ENCODE data around the gene BCKDHB. TPM values are rescaled to one million over a fixed set of nuclear protein-coding genes. Genes with fewer than 3 reads are reported as not detected.
A peak's percentile ranks its signal among the peaks of the same experiment; 100 is the strongest.
"Not testable (repeated sequence)": the region's sequence is repeated elsewhere in the genome, so short reads cannot be mapped to it uniquely, and the experiment has no call there.

BCKDHB gene
- total RNA-seq (15.2 TPM), polyA plus RNA-seq (10 to 100 TPM; 17.4 to 28.7 (median 25.5) TPM)

DNA sequence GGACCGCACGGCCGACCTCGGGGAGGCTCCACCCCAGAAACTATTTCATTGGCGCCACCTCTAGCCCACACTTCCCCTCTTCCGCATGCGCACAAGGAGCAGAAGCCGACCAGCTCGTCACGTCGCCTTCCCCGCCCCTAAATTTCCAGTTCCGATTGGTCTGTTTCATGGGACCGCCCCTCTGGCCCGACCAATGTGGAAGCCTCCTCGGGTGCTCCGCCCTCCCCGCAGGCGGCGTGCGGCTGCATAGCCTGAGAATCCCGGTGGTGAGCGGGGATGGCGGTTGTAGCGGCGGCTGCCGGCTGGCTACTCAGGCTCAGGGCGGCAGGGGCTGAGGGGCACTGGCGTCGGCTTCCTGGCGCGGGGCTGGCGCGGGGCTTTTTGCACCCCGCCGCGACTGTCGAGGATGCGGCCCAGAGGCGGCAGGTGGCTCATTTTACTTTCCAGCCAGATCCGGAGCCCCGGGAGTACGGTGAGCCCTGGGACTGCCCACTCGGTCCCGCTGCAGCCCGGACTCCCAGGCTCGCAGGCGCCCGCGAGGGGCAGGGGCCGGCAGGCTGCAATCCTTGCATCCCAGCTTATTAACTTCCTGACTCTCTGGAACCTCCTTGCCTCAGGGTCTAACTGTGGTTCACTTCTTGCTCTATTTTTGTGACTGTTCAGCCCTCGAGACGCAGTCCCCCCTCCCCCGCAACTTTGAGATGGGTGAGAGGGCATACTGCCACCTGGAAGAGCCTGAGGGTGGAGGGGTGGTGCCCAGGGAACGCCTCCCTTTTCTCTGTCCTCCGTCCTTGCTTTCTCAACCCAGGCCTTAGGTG lies at the start of gene BCKDHB:
TSS of gene BCKDHB (plus strand) at position 254 of the 818 bp plus-strand sequence. CDS start at position 277, 23 bp downstream.
- Mint-ChIP-seq H3K9me3 (peaks cover 0 to 3% (median 0%) of the 10 kb centered on the region in 7 donors), H3K4me3 (peak within 1 kb of the TSS; percentile 86 to 99 (median 92)), H3K27me3 (peaks cover 13% of the 10 kb centered on the region), H3K27ac (peak within 1 kb of the TSS; percentile 82 to 88 (median 83)), H3K4me1 (peaks cover 10 to 35% (median 20%) of the 10 kb centered on the region in 4 donors), H3K36me3 (peaks cover 1% of the 10 kb centered on the region)
- Histone ChIP-seq H3K4me3 (ENCODE audit: low read depth, low read length) (peak within 1 kb of the TSS; percentile 88), H3K36me3 (ENCODE audit: control insufficient read depth, insufficient read depth, low read length) (no peaks in the 10 kb centered on the region), H3K27ac (ENCODE audit: insufficient read depth, low read length, poor library complexity, severe bottlenecking) (peak within 1 kb of the TSS; percentile 72), H3K4me1 (ENCODE audit: control insufficient read depth, insufficient read depth, low read length, poor library complexity, severe bottlenecking) (peaks cover 15% of the 10 kb centered on the region), H3K9me3 (ENCODE audit: control insufficient read depth in 2 of 2, low read length in 2 of 2) (no peaks in the 10 kb centered on the region), H3K27me3 (ENCODE audit: control insufficient read depth, insufficient read depth, low read length) (peaks cover 4% of the 10 kb centered on the region)
- DNase-seq (peak; percentile 98 to 99 (median 99)), ATAC-seq (ENCODE audit: low read depth in 2 of 2) (peak; percentile 97 to 98)

DNA sequence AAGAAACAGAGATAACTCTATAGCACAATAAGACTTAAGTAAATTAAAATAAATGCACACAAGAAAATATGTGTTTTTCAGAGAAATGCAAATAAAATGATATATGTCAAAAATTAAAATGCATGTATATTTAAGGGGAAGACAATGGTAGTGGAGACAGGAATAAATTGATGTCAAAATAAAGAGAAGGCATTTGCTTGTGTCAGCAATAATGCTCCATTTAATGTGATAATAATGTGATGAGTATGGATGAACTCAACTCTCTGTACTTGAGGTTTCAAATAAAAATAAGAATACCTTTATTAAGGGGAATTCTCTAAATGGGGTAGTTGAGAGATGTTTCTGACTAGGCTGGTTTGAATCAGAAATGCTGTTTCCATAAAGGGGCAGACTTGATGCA lies 45.7 kb upstream of the BCKDHB start:
- H3K4me3 Mint-ChIP-seq, result no peak overlapping the region
- DNase-seq (no peak), ATAC-seq (ENCODE audit: low read depth in 2 of 2) (no peak)
- Histone ChIP-seq H3K9me3 (ENCODE audit: control insufficient read depth in 2 of 2, low read length in 2 of 2) (no peaks in the 10 kb centered on the region), H3K27me3 (ENCODE audit: control insufficient read depth, insufficient read depth, low read length) (no peaks in the 10 kb centered on the region), H3K4me3 (ENCODE audit: low read depth, low read length) (no peak overlapping the region), H3K27ac (ENCODE audit: insufficient read depth, low read length, poor library complexity, severe bottlenecking) (no peak overlapping the region), H3K4me1 (ENCODE audit: control insufficient read depth, insufficient read depth, low read length, poor library complexity, severe bottlenecking) (no peaks in the 10 kb centered on the region), H3K36me3 (ENCODE audit: control insufficient read depth, insufficient read depth, low read length) (no peaks in the 10 kb centered on the region)
- no peaks in the 10 kb centered on the region for H3K36me3 Mint-ChIP-seq
- H3K27ac Mint-ChIP-seq, result no peak overlapping the region
- H3K9me3 Mint-ChIP-seq, result peaks cover 0 to 2% (median 0%) of the 10 kb centered on the region in 7 donors
- H3K4me1 Mint-ChIP-seq, result no peaks in the 10 kb centered on the region
- H3K27me3 Mint-ChIP-seq, result no peaks in the 10 kb centered on the region

DNA sequence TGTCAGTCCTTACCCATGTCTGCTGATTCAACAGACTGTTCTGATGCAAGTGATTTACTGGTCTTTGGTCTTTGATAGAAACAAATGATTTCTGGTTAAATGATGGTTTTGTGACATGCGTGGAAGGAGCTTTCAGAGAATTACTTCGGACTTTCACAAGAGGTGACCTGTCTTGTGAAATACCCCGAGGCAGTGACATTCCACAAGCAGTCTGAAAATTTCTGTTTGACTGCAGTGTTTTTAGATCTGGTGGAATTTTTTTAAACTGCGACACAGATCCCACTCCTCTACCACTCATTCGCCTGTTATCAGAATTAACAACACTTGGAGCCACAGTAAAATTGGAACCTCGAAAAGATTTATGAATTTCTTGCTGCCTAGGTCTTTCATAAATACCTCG lies 38.3 kb upstream of the BCKDHB start:
- peaks cover 12% of the 10 kb centered on the region for H3K27me3 Mint-ChIP-seq

DNA sequence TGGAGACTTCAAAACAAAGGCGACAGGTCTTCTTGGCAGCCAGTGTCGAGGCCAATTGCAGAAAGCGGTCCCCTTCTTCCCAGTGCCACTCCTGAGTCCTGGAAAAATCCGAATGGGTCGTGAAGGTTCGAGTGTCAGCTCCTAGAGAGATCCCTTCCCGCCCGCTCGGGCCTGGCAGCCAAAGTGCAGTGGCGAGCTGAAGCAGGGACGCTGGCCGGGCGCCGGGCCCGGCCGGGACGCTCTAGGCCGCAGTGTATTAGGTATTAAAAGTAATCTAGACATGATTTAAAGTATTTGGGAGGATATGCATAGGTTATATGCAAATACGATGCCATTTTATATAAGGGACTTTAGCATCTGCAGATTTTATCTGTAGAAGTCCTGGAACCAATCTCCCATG lies 36.0 kb upstream of the BCKDHB start:
- H3K4me1 Mint-ChIP-seq; H3K27ac Mint-ChIP-seq; H3K4me1 ChIP-seq (ENCODE audit: control insufficient read depth, insufficient read depth, low read length, poor library complexity, severe bottlenecking); H3K9me3 ChIP-seq (ENCODE audit: control insufficient read depth in 2 of 2, low read length in 2 of 2); H3K27ac ChIP-seq (ENCODE audit: insufficient read depth, low read length, poor library complexity, severe bottlenecking); H3K4me3 ChIP-seq (ENCODE audit: low read depth, low read length); H3K36me3 ChIP-seq (ENCODE audit: control insufficient read depth, insufficient read depth, low read length); H3K36me3 Mint-ChIP-seq; H3K27me3 ChIP-seq (ENCODE audit: control insufficient read depth, insufficient read depth, low read length); ATAC-seq (ENCODE audit: low read depth in 2 of 2); H3K4me3 Mint-ChIP-seq; DNase-seq: not testable (repeated sequence)
- Mint-ChIP-seq H3K27me3 (peaks cover 18% of the 10 kb centered on the region), H3K9me3 (peaks cover 0 to 11% (median 5%) of the 10 kb centered on the region in 7 donors)

More for the DNA sequence above, 38.3 kb upstream of the BCKDHB start:
- not testable (repeated sequence) for DNase-seq; H3K27ac ChIP-seq (ENCODE audit: insufficient read depth, low read length, poor library complexity, severe bottlenecking); ATAC-seq (ENCODE audit: low read depth in 2 of 2); H3K27ac Mint-ChIP-seq; H3K4me3 Mint-ChIP-seq; H3K27me3 ChIP-seq (ENCODE audit: control insufficient read depth, insufficient read depth, low read length); H3K36me3 ChIP-seq (ENCODE audit: control insufficient read depth, insufficient read depth, low read length); H3K4me1 Mint-ChIP-seq; H3K4me1 ChIP-seq (ENCODE audit: control insufficient read depth, insufficient read depth, low read length, poor library complexity, severe bottlenecking); H3K9me3 ChIP-seq (ENCODE audit: control insufficient read depth in 2 of 2, low read length in 2 of 2); H3K4me3 ChIP-seq (ENCODE audit: low read depth, low read length); H3K36me3 Mint-ChIP-seq; H3K9me3 Mint-ChIP-seq

DNA sequence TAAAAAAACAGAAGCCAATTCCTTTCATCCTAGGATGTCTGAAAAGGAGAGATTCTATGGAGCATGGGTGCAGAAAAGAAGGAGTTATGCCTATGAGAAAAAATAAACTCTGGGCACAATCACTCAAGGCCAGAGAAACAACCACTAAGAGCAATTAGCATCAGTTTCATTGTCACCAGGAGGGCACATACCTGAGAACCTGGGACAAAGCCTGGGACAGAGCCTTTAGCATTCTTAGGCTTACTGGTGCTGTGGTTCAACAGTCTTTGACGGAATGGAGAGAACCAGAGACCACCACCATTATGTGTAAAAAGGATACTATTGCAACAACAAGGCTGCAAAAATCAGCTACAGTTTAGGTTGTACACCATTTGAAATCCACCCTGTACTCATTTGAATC lies 29.4 kb upstream of the BCKDHB start:
- H3K4me3 ChIP-seq (ENCODE audit: low read depth, low read length), result no peak overlapping the region
- DNase-seq (no peak), ATAC-seq (ENCODE audit: low read depth in 2 of 2) (no peak)
- peaks cover 13% of the 10 kb centered on the region for H3K27me3 Mint-ChIP-seq
- no peaks in the 10 kb centered on the region for H3K4me1 ChIP-seq (ENCODE audit: control insufficient read depth, insufficient read depth, low read length, poor library complexity, severe bottlenecking)
- H3K36me3 ChIP-seq (ENCODE audit: control insufficient read depth, insufficient read depth, low read length), result no peaks in the 10 kb centered on the region
- H3K4me1 Mint-ChIP-seq, result no peaks in the 10 kb centered on the region
- H3K9me3 Mint-ChIP-seq, result peaks cover 0 to 11% (median 5%) of the 10 kb centered on the region in 7 donors
- peaks cover 4% of the 10 kb centered on the region for H3K27me3 ChIP-seq (ENCODE audit: control insufficient read depth, insufficient read depth, low read length)
- H3K27ac ChIP-seq (ENCODE audit: insufficient read depth, low read length, poor library complexity, severe bottlenecking), result no peak overlapping the region
- no peak overlapping the region for H3K27ac Mint-ChIP-seq
- H3K4me3 Mint-ChIP-seq, result no peak overlapping the region
- H3K9me3 ChIP-seq (ENCODE audit: control insufficient read depth in 2 of 2, low read length in 2 of 2), result peaks cover 0 to 6% of the 10 kb centered on the region in 2 experiments
- no peaks in the 10 kb centered on the region for H3K36me3 Mint-ChIP-seq

DNA sequence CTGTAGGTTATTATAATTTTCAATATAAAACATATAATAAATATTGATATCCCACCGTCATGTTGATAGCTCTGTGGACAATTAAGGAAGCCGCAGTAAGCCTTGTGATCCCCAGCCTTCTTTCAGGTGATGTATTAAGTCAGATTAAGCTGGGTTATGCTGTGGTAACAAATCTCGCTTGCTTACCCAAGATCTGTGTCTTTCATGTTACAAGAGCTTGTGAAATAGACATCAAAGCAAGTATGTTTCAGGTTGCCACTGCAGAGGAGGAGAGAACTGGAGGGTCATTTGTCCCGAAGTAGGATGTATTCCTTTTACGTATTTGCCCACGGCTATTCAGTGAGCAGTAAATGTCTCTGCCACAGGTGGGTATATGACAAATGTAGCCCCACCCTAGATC lies 17.8 kb upstream of the BCKDHB start:
- H3K9me3 ChIP-seq (ENCODE audit: control insufficient read depth in 2 of 2, low read length in 2 of 2), result no peaks in the 10 kb centered on the region
- peaks cover 22% of the 10 kb centered on the region for H3K27me3 Mint-ChIP-seq
- H3K4me1 Mint-ChIP-seq, result no peaks in the 10 kb centered on the region
- no peak overlapping the region for H3K27ac ChIP-seq (ENCODE audit: insufficient read depth, low read length, poor library complexity, severe bottlenecking)
- DNase-seq (no peak), ATAC-seq (ENCODE audit: low read depth in 2 of 2) (no peak)
- H3K36me3 Mint-ChIP-seq, result no peaks in the 10 kb centered on the region
- H3K4me3 Mint-ChIP-seq, result no peak overlapping the region
- H3K4me1 ChIP-seq (ENCODE audit: control insufficient read depth, insufficient read depth, low read length, poor library complexity, severe bottlenecking), result no peaks in the 10 kb centered on the region
- peaks cover 0 to 3% (median 0%) of the 10 kb centered on the region in 7 donors for H3K9me3 Mint-ChIP-seq
- peaks cover 3% of the 10 kb centered on the region for H3K27me3 ChIP-seq (ENCODE audit: control insufficient read depth, insufficient read depth, low read length)
- H3K27ac Mint-ChIP-seq, result no peak overlapping the region
- no peak overlapping the region for H3K4me3 ChIP-seq (ENCODE audit: low read depth, low read length)
- no peaks in the 10 kb centered on the region for H3K36me3 ChIP-seq (ENCODE audit: control insufficient read depth, insufficient read depth, low read length)

DNA sequence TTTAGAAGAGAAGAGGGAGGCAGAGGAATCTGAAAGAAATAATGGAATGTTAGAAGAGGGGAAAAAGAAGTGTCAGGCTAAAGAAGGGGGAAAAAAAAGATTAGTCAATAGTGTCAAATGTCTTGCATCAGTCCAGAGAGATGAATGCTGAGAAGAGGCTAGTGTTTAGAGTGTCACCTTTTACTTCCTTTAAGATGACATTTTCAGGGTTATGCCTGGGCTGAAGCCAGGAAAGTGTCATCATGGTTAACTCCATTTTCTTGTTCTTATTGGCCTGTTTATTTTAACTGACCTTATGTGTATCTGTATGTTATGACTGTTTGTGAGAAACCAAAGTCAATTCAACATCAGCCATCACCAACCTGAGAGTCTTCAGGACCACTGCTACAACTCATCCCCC lies 15.0 kb upstream of the BCKDHB start:
- H3K9me3 Mint-ChIP-seq, result peaks cover 0 to 3% (median 0%) of the 10 kb centered on the region in 7 donors
- peaks cover 33% of the 10 kb centered on the region for H3K27me3 Mint-ChIP-seq
- H3K4me1 Mint-ChIP-seq, result no peaks in the 10 kb centered on the region
- H3K4me3 Mint-ChIP-seq, result no peak overlapping the region
- H3K4me3 ChIP-seq (ENCODE audit: low read depth, low read length), result no peak overlapping the region
- no peaks in the 10 kb centered on the region for H3K36me3 ChIP-seq (ENCODE audit: control insufficient read depth, insufficient read depth, low read length)
- peaks cover 3% of the 10 kb centered on the region for H3K27me3 ChIP-seq (ENCODE audit: control insufficient read depth, insufficient read depth, low read length)
- ATAC-seq (ENCODE audit: low read depth in 2 of 2) (no peak), DNase-seq (no peak)
- no peak overlapping the region for H3K27ac ChIP-seq (ENCODE audit: insufficient read depth, low read length, poor library complexity, severe bottlenecking)
- H3K4me1 ChIP-seq (ENCODE audit: control insufficient read depth, insufficient read depth, low read length, poor library complexity, severe bottlenecking), result no peaks in the 10 kb centered on the region
- H3K27ac Mint-ChIP-seq, result no peak overlapping the region
- H3K9me3 ChIP-seq (ENCODE audit: control insufficient read depth in 2 of 2, low read length in 2 of 2), result no peaks in the 10 kb centered on the region
- H3K36me3 Mint-ChIP-seq, result no peaks in the 10 kb centered on the region

DNA sequence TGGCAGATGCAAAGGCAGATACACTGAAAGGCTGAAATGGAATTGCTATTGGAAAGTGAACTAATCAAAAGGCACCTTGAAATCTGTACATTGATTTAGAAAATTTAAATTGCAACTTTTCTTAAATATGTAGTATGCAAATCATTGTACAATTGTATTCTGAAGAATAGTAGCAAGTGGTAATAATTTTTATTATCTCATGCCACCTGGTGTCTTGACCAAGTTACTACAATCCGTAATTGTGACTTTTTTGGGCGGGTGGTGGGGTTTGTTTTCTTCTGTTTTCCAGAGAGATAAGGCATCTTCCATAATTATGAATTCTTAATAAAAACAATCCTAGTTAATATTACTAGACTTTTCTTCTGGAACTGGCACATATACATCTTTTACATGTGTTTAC lies 12.5 kb upstream of the BCKDHB start:
- H3K27ac Mint-ChIP-seq, result no peak overlapping the region
- no peak overlapping the region for H3K4me3 ChIP-seq (ENCODE audit: low read depth, low read length)
- no peaks in the 10 kb centered on the region for H3K36me3 Mint-ChIP-seq
- peaks cover 5% of the 10 kb centered on the region for H3K27me3 ChIP-seq (ENCODE audit: control insufficient read depth, insufficient read depth, low read length)
- DNase-seq (peak in 2 of 3 donors; percentile 37 to 38), ATAC-seq (ENCODE audit: low read depth in 2 of 2) (no peak)
- H3K4me3 Mint-ChIP-seq, result no peak overlapping the region
- H3K9me3 ChIP-seq (ENCODE audit: control insufficient read depth in 2 of 2, low read length in 2 of 2), result no peaks in the 10 kb centered on the region
- H3K36me3 ChIP-seq (ENCODE audit: control insufficient read depth, insufficient read depth, low read length), result no peaks in the 10 kb centered on the region
- peaks cover 0 to 1% (median 0%) of the 10 kb centered on the region in 7 donors for H3K9me3 Mint-ChIP-seq
- H3K27me3 Mint-ChIP-seq, result peaks cover 39% of the 10 kb centered on the region
- H3K4me1 Mint-ChIP-seq, result no peaks in the 10 kb centered on the region
- no peak overlapping the region for H3K27ac ChIP-seq (ENCODE audit: insufficient read depth, low read length, poor library complexity, severe bottlenecking)
- no peaks in the 10 kb centered on the region for H3K4me1 ChIP-seq (ENCODE audit: control insufficient read depth, insufficient read depth, low read length, poor library complexity, severe bottlenecking)

Data from CD4-positive, CD25-positive, alpha-beta regulatory T cell (primary cell).